ENCODE results near the gene MRPL36.
A peak's percentile ranks its signal among the peaks of the same experiment; 100 is the strongest.

The MRPL36 gene

DNA sequence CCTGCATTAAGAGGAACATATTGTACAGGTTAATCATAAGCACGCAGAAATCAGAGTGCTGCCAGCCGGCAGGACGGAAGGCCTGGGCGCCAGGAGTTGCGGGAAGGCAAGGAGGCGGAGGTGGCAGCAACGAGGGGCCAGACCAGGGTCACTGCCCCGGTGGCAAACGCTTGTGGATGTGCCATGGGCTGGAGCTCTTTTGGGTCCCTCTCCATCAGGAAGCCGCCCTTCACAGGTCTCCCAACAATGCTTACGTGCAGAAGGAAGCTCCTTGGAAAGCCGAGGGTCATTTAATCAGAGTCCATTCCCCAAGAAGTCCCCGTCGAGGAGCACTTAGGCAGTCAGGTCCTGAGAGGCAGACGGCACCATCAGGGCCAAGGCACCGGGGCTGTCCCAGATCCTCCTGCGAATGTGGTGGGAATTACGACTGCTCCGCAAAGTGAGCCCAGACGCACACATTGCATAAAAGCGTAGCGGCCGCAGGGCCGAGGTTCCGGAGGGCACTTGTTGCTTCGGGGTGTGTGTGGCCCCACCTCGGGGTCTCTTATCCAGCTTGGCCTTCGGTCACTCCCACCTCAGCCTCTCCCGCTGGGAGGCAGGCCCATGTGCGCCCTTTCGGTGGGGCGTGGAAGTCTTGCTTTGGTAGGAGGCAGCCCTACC, 20.5 kb downstream of the MRPL36 start:
- no peak for DNase-seq (ENCODE audit: low read depth)
- no peak overlapping the region for H3K4me3 ChIP-seq (ENCODE audit: low read length)
- TF ChIP-seq, protein P1, sequence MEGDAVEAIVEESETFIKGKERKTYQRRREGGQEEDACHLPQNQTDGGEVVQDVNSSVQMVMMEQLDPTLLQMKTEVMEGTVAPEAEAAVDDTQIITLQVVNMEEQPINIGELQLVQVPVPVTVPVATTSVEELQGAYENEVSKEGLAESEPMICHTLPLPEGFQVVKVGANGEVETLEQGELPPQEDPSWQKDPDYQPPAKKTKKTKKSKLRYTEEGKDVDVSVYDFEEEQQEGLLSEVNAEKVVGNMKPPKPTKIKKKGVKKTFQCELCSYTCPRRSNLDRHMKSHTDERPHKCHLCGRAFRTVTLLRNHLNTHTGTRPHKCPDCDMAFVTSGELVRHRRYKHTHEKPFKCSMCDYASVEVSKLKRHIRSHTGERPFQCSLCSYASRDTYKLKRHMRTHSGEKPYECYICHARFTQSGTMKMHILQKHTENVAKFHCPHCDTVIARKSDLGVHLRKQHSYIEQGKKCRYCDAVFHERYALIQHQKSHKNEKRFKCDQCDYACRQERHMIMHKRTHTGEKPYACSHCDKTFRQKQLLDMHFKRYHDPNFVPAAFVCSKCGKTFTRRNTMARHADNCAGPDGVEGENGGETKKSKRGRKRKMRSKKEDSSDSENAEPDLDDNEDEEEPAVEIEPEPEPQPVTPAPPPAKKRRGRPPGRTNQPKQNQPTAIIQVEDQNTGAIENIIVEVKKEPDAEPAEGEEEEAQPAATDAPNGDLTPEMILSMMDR (conservative IDR thresholded peaks at IDR 0.05; ENCODE audit: low read length): no peak

DNA sequence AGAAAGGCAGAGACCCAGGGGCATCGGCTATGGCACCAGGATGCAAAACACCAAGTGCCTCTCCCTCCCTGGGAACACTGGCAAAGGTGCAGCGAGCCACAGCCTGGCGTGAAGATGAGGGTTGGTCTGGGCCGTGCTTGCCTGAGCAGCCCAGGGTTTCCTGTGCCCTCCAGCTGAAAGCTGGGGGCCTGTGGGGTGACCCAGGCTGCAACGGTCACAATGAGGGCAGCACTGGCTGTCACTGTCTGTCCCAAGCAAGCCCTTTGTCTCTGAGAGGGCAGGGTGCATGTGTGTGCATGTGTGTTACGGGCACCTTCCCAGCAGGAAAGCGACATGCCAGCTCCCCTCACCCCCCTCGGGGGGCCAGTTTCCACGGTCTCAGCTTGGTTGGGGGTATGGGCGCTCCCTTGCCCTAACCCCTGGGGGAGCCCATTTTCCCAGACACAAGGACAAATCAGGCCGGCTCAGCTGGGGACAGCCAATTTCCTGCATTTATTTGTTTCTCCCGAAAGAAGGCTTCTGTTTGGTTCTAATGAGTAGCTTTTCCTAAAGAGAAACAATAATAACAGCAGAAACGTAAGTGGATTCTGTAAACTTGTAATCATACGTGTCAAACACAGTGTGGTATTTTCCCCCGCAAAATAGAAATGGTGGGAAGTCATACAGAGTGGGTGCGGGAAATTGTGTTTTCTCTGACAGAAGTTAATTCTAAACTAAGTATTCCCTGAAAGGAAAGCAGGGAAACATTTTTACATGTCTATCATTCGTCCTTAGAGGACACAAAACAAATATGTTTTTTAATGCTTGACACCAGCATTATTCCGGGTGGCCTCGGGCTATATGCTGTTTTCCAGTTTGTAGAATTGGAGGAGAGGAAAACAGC, 21.3 kb downstream of the MRPL36 start:
- no peak for DNase-seq (ENCODE audit: low read depth)
- H3K4me3 ChIP-seq (ENCODE audit: low read length): no peak overlapping the region
- TF ChIP-seq, protein P1 (conservative IDR thresholded peaks at IDR 0.05; ENCODE audit: low read length): no peak

DNA sequence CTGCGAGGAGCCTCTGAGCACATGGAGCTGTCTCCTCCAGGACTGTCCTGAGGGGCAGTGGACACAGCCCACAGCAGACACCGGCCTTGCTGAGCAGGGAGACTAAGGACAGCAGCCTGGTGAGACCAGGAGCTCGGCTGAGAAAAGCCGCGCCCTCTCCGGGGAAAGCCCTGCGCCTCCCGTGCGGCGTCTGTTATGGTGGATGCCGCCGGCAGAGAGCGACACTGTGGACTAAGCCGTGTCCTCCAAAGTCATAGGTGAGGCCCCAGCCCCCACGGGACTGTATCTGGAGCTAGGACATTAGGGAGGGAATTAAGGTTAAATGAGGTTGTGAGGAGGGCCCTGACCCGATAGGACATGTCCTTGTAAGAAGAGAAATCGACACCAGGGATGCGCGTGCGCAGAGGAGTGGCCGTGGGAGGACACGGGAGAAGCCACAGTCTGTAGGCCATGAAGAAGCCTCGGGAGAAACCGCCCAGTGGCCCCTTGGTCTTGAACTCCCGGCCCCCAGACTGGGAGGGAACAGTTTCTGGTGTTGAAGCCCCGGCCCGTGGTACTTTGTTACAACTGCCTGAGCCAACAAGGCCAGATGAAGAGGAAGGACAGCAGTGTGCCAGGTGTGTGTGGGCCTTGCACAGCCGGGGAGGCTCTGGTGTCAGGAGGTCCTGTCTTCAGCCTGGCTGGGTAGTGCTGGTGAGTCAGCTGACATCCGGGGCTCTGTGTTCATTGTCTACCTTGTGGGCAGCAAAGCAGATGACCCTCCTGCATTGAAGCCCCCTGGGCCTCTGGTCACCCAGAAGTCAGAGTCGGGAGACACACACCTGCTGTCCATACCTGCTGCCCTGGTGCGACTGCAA, 22.1 kb downstream of the MRPL36 start:
- TF ChIP-seq, protein P1 (conservative IDR thresholded peaks at IDR 0.05; ENCODE audit: low read length): no peak
- DNase-seq (ENCODE audit: low read depth): no peak

DNA sequence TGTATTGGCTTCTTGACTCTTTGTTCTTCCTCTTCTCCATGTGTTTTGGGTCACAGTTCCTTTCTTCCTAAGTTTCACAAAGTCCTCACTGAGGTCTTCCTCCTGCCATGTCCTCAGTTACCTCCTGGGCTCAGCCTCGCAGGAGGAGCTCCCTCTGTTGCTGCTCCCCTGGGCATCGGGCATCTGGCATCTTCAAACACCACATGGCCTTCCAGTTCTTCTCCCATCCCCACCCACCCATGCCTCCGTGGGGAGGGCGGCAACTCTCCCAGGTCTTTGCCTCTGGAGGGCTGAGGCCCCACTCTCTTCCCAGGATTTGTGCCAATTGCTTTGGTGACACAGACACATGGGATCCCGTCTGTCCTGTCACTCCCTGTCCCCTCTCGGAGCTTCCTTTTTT, 22.8 kb downstream of the MRPL36 start:
- no peak for DNase-seq (ENCODE audit: low read depth)
- TF ChIP-seq, protein P1 (conservative IDR thresholded peaks at IDR 0.05; ENCODE audit: low read length): no peak
- no peak overlapping the region for H3K4me3 ChIP-seq (ENCODE audit: low read length)

More for the DNA sequence above, 22.1 kb downstream of the MRPL36 start:
- no peak overlapping the region for H3K4me3 ChIP-seq (ENCODE audit: low read length)

DNA sequence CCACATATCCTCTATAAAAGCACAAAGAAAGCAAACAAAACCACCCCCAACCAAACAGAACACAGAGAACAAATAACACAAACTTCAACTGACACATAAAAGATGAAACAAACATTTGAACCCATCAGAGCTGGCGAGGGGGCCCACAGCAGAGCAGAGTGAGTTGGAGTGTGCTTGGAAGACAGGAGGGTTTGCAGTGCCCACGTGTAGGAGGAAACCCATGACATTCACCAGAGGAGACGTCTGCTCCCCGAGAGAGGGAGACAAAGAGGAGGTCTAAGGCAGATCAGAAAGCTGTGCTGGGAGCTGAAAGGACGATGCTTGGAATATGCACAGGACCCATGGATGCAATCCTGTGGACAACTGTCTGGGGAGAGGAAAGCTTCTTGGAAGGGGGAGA, 27.0 kb downstream of the MRPL36 start:
- peak; percentile 48 for DNase-seq (ENCODE audit: low read depth)
- TF ChIP-seq, protein P1 (conservative IDR thresholded peaks at IDR 0.05; ENCODE audit: low read length): peak; percentile 65
- H3K4me3 ChIP-seq (ENCODE audit: low read length): no peak overlapping the region

DNA sequence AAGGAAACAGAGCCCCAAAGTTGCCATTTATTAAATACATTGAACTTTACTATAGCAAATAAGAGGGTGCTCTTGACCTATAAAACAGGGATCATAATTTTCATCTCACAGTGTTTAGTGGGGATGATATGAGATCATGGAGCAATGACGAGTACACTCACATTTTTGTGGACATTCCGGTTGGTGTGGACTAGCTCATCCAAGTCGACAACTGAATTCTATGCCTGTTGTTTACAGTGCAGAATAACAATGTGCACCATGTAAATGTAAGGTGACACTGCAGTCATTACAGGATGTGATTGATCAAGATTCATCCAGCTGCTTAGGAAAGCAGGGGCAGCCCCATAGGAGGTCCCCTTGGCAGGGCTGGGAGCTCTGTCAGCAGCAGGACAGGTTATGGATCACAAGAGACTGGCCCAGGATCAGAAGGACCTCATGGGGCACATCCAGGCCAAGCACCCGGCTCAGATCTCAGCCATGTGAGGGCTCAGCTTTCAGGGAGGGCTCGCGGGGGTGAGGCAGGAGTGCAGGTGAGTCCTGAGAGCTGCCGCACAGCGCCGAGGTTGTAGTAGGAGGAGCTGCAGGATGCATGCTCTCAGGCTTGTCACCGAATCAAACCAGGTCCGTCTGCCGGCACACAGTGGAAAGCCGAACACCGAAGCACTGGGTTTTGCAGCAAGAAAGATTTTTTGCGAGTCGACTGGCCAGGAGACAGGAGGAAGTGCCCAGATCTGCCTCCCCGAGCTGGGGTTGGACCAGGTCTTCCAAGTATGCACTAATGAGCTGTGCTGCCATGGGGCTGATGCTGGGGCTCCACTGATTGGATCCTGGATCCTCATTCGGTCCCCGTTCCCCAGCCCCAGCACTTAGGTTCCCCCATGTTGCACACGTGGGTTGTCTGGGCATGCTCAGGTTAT, 28.2 kb downstream of the MRPL36 start:
- DNase-seq (ENCODE audit: low read depth): no peak
- TF ChIP-seq, protein P1 (conservative IDR thresholded peaks at IDR 0.05; ENCODE audit: low read length): no peak
- H3K4me3 ChIP-seq (ENCODE audit: low read length): no peak overlapping the region
